Mucosa of descending colon (tissue), 3 donors: Measurements from ENCODE around the gene SVOPL. TPM values are rescaled to one million over a fixed set of nuclear protein-coding genes. Genes with fewer than 3 reads are reported as not detected.
"Not testable (repeated sequence)": the region's sequence is repeated elsewhere in the genome, so short reads cannot be mapped to it uniquely, and the experiment has no call there.

Source experiments
- ATAC-seq: fragments of 200-7000 bp; cut with Tn5 transposase; one replicate; pipeline ENCODE4 v1.9.1; 2020; ENCODE audit warnings: mild to moderate bottlenecking, moderate library complexity
- DNase-seq, 3 donors: peaks; one replicate each; pipeline ENCODE4 v3.0.0-alpha.2; 2020
- H3K36me3 ChIP-seq: fragments of 200-600 bp; one replicate; pipeline ENCODE4 v1.8.0; 2021; ENCODE audit warnings: low read depth, mild to moderate bottlenecking
- H3K4me1 ChIP-seq: fragments of 200-600 bp; one replicate; pipeline ENCODE4 v1.8.0; 2021; ENCODE audit warnings: low read depth, mild to moderate bottlenecking
- H3K4me3 ChIP-seq: fragments of 200-600 bp; one replicate; pipeline ENCODE4 v1.8.0; 2021; ENCODE audit warnings: mild to moderate bottlenecking
- H3K9me3 ChIP-seq: fragments of 200-600 bp; one replicate; pipeline ENCODE4 v1.8.0; 2021; ENCODE audit warnings: mild to moderate bottlenecking
- intact Hi-C, 2 donors: fragments of 100-400 bp; cut with DNase I in 1 of 2; cut with micrococcal nuclease in 1 of 2; formaldehyde crosslinking; loops; one replicate each; pipeline versions ENCODE4 v1.11.0 to v1.11.1; 2022; cut with DNase I, micrococcal nuclease
- total RNA-seq, 3 donors: library from RNA; stranded (reverse); fragmentation: NEBNext Ultra II Directional in 2 of 3; extraction: Animal tissue kit (Norgen Biotek cat#: 25700) in 2 of 3; gene quantifications; one replicate each; pipeline versions ENCODE4 v1.2.1 to v1.2.4, GENCODE V29; 2021 to 2023
- TF ChIP-seq, protein P1 (sequence below): fragments of 200-600 bp; IDR thresholded peaks from one replicate; pipeline ENCODE4 v1.8.0; 2022; ENCODE audit warnings: antibody characterized with exemption, mild to moderate bottlenecking
- donor health status: DM: no; HTN: no; CAD: no; lungs with moderate emphysema.
- donor health status: DM: no; HTN: no; CAD: no.
- donor health status: DM: no; HTN: yes; CAD: no.

Gene SVOPL
- total RNA-seq, 3 donors from 2014 or later: 1.8 to 3.1 (median 2.9) TPM

DNA sequence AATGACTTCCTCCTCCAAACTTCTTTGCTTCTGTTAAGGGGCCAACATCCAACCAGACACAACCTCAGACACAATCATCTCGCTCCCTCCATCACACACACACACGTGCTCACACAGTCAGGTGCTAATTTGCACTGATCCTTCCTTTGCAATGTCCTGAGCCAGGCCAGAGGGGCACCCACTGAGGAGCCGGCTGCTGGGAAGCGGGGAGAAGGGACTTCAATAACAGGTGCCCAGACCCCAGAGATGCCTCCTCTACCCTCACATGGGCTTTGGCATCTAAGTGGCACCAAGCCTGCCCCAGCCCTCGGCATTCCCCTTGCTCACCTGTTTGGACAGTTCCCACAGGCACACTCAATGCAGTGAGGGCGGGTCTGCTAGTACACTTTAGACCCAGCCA lies 34.2 kb upstream of the SVOPL start:
- no peaks in the 10 kb centered on the region for H3K4me1 ChIP-seq
- intact Hi-C loops: loop anchor here in 1 of 2 donors (5.0 kb wide), 1 partner anchor 573 kb away; no protein-coding TSS in a partner anchor
- H3K9me3 ChIP-seq: no peaks in the 10 kb centered on the region
- ATAC-seq (no peak), DNase-seq (no peak)
- TF ChIP-seq, protein P1, sequence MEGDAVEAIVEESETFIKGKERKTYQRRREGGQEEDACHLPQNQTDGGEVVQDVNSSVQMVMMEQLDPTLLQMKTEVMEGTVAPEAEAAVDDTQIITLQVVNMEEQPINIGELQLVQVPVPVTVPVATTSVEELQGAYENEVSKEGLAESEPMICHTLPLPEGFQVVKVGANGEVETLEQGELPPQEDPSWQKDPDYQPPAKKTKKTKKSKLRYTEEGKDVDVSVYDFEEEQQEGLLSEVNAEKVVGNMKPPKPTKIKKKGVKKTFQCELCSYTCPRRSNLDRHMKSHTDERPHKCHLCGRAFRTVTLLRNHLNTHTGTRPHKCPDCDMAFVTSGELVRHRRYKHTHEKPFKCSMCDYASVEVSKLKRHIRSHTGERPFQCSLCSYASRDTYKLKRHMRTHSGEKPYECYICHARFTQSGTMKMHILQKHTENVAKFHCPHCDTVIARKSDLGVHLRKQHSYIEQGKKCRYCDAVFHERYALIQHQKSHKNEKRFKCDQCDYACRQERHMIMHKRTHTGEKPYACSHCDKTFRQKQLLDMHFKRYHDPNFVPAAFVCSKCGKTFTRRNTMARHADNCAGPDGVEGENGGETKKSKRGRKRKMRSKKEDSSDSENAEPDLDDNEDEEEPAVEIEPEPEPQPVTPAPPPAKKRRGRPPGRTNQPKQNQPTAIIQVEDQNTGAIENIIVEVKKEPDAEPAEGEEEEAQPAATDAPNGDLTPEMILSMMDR: no peak
- no peak overlapping the region for H3K4me3 ChIP-seq
- no peaks in the 10 kb centered on the region for H3K36me3 ChIP-seq

GRCh38 chr7:138731733-138732132 lies 30.6 kb upstream of the SVOPL start:
- H3K4me1 ChIP-seq, ATAC-seq, H3K9me3 ChIP-seq, intact Hi-C loops, H3K4me3 ChIP-seq, H3K36me3 ChIP-seq, DNase-seq: not testable (repeated sequence)

DNA sequence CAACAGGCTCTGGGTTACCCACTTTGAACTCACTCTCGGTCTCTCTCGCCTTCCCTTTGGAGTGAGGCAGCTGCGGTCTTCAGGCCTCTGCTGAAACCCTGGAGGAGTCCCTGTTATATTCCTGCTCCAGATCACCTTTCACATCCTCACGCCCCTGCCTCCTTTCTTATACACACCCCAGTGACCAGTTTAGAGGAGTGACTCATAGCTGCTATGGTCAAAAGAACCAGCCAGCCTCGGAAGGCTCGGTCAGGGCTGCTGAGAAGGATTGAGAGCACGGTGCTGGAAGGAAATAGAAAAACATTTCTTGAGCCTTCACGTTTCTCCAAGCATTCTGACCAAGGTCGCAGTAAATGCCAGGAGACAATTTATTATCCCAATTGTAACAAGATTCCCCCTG lies 28.3 kb upstream of the SVOPL start:
- intact Hi-C loops: no loop called here
- no peak overlapping the region for H3K4me3 ChIP-seq
- no peak for DNase-seq
- no peaks in the 10 kb centered on the region for H3K36me3 ChIP-seq
- no peaks in the 10 kb centered on the region for H3K4me1 ChIP-seq
- ATAC-seq: no peak
- TF ChIP-seq, protein P1: no peak
- H3K9me3 ChIP-seq: no peaks in the 10 kb centered on the region

DNA sequence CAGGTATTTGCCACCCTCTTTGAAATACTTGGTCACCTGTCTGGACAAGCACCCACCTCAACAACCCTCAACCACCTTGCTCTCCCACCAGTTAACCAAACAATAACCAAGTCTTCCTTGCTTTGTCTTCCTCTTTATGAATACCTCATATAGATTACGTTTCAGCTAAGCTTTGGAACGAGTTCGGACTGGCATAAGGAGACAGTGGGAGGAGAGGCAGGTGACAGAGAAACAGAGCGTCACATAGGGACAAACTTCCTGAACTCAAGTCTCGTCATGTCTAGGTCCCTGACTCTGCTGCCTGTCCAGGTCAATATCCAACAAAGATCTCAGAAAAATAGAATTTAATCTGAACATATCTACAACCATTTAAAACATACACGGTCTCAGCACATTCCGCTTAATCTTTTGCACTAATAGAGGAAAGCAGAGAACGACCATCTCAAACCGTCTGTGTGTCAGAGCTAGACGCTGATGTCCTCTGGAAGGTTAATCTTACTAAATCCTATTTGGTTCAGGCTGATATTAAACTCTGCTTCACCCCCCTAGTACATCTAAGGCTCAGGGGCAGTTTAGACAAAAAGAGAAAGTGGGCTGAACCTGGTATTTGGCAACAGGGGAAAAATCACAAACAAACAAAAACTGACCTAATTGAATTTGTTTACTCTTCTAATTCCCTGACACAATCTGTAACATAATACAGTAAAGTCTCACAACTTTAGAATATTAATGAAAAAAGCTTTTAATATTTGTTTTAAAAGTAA lies 26.4 kb upstream of the SVOPL start:
- intact Hi-C loops: no loop called here
- DNase-seq (no peak), ATAC-seq (no peak)
- Histone ChIP-seq H3K9me3 (no peaks in the 10 kb centered on the region), H3K36me3 (no peaks in the 10 kb centered on the region), H3K4me3 (no peak overlapping the region), H3K4me1 (no peaks in the 10 kb centered on the region)
- TF ChIP-seq, protein P1: no peak

GRCh38 chr7:138726288-138726687 lies 25.1 kb upstream of the SVOPL start:
- peak in 1 of 3 donors; percentile 5 for DNase-seq
- H3K4me1 ChIP-seq: no peaks in the 10 kb centered on the region
- H3K4me3 ChIP-seq: no peak overlapping the region
- no peak for ATAC-seq
- H3K36me3 ChIP-seq: no peaks in the 10 kb centered on the region
- H3K9me3 ChIP-seq: no peaks in the 10 kb centered on the region
- intact Hi-C loops: no loop called here
- TF ChIP-seq, protein P1: no peak

- Histone ChIP-seq H3K9me3 (no peaks in the 10 kb centered on the region), H3K36me3 (no peaks in the 10 kb centered on the region), H3K4me3 (no peak overlapping the region), H3K4me1 (no peaks in the 10 kb centered on the region)
- intact Hi-C loops: no loop called here
- ATAC-seq: no peak
- TF ChIP-seq, protein P1: no peak
- no peak for DNase-seq
Observed at GRCh38 chr7:138720286-138720685, 19.1 kb upstream of the SVOPL start.
